Lower leg skin (tissue), 3 donors: Measurements from ENCODE around the gene JAG1.

ENCODE experiments used
- POLR2A ChIP-seq, 2 donors: fragments of 450-650 bp; IDR thresholded peaks; one replicate each; pipeline ENCODE4 v1.6.1; 2016 to 2017; ENCODE audit warnings: antibody characterized with exemption in 2 of 2, mild to moderate bottlenecking in 1 of 2, moderate library complexity in 1 of 2
- TF ChIP-seq, protein P1 (sequence below), 3 donors: fragments of 450-650 bp; IDR thresholded peaks; one replicate each; pipeline ENCODE4 v1.5.1; 2016; ENCODE audit warnings: antibody characterized with exemption in 3 of 3, mild to moderate bottlenecking in 3 of 3, moderate library complexity in 2 of 3

DNA sequence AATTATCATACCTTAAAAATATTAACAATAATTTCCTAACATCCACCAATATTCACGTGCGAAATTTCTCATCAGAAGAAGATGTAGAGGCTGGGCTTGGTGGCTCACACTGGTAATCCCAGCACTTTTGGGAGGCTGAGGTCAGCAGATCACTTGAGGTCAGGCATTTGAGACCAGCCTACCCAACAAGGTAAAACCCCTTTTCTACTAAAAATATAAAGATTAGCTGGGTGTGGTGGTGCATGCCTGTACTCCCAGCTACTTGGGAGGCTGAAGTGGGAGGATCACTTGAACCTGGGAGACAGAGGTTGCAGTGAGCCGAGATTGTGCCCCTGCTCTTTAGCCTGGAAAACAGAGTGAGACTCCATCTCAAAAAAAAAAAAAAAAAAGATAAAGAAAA, 36.1 kb upstream of the JAG1 start:
- TF ChIP-seq, protein P1, sequence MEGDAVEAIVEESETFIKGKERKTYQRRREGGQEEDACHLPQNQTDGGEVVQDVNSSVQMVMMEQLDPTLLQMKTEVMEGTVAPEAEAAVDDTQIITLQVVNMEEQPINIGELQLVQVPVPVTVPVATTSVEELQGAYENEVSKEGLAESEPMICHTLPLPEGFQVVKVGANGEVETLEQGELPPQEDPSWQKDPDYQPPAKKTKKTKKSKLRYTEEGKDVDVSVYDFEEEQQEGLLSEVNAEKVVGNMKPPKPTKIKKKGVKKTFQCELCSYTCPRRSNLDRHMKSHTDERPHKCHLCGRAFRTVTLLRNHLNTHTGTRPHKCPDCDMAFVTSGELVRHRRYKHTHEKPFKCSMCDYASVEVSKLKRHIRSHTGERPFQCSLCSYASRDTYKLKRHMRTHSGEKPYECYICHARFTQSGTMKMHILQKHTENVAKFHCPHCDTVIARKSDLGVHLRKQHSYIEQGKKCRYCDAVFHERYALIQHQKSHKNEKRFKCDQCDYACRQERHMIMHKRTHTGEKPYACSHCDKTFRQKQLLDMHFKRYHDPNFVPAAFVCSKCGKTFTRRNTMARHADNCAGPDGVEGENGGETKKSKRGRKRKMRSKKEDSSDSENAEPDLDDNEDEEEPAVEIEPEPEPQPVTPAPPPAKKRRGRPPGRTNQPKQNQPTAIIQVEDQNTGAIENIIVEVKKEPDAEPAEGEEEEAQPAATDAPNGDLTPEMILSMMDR (IDR thresholded peaks at IDR 0.05), result no peak
- TF ChIP-seq POLR2A (IDR thresholded peaks at IDR 0.05), result no peak
